DOHH2 (cell line): ENCODE data around the gene ALG11.

Source experiments
- H3F3A ChIP-seq: fragments of 200-600 bp; sonication (generic), shearing (Covaris generic); 2 replicates; pipeline ENCODE4 v1.6.0; 2016; ENCODE audit warnings: antibody characterized with exemption, mild to moderate bottlenecking; ENCODE audit not compliant: control insufficient read depth, insufficient read depth
- H3K27ac ChIP-seq: fragments of 200-600 bp; sonication (generic); 2 replicates; pipeline ENCODE4 v1.5.1; 2014; ENCODE audit warnings: low read depth, mild to moderate bottlenecking, low read length, moderate library complexity
- H3K27me3 ChIP-seq: fragments of 200-600 bp; sonication (generic); 2 replicates; pipeline ENCODE4 v1.6.1; 2014; ENCODE audit warnings: mild to moderate bottlenecking, low read length, mixed read lengths; ENCODE audit not compliant: control insufficient read depth
- H3K36me3 ChIP-seq: fragments of 200-600 bp; sonication (generic); 2 replicates; pipeline ENCODE4 v1.6.1; 2014; ENCODE audit warnings: mild to moderate bottlenecking, low read length, moderate library complexity, mixed read lengths; ENCODE audit not compliant: control insufficient read depth
- H3K4me1 ChIP-seq: fragments of 200-600 bp; sonication (generic); 2 replicates; pipeline ENCODE4 v1.6.1; 2014; ENCODE audit warnings: mild to moderate bottlenecking, low read length, mixed read lengths; ENCODE audit not compliant: control insufficient read depth
- H3K4me2 ChIP-seq: fragments of 200-600 bp; sonication (generic); 2 replicates; pipeline ENCODE4 v1.6.0; 2014; ENCODE audit warnings: mild to moderate bottlenecking, low read length, moderate library complexity
- H3K4me3 ChIP-seq: fragments of 200-600 bp; sonication (generic); 2 replicates; pipeline ENCODE4 v1.5.1; 2014; ENCODE audit warnings: mild to moderate bottlenecking, low read length, mixed read lengths
- H3K79me2 ChIP-seq: fragments of 200-600 bp; sonication (generic); 2 replicates; pipeline ENCODE4 v1.6.1; 2014; ENCODE audit warnings: mild to moderate bottlenecking, low read length, mixed read lengths; ENCODE audit not compliant: control insufficient read depth
- H3K9me2 ChIP-seq: fragments of 200-600 bp; sonication (generic); replicated peaks from 2 replicates; pipeline ENCODE4 v1.6.1; 2014; ENCODE audit warnings: mild to moderate bottlenecking, low read length, mixed read lengths; ENCODE audit not compliant: control insufficient read depth
- H3K9me3 ChIP-seq: fragments of 200-600 bp; sonication (generic); 2 replicates; pipeline ENCODE4 v1.6.1; 2014; ENCODE audit warnings: antibody characterized with exemption, low read length, mixed read lengths; ENCODE audit not compliant: control insufficient read depth, insufficient read depth
- H4K20me1 ChIP-seq: fragments of 200-600 bp; sonication (generic); 2 replicates; pipeline ENCODE4 v1.6.0; 2014; ENCODE audit warnings: low read depth, mild to moderate bottlenecking, antibody characterized with exemption, low read length, moderate library complexity; ENCODE audit not compliant: control insufficient read depth, insufficient read depth
- EZH2phosphoT487 ChIP-seq: fragments of 200-600 bp; sonication (generic); IDR thresholded peaks from 2 replicates; pipeline ENCODE4 v1.6.1; 2017; ENCODE audit warnings: borderline replicate concordance, mild to moderate bottlenecking, antibody characterized with exemption, low read length, moderate library complexity, mixed read lengths
- TF ChIP-seq, protein P1 (sequence below): fragments of 200-600 bp; sonication (generic); IDR thresholded peaks from one replicate; pipeline ENCODE4 v1.5.1; 2014; ENCODE audit warnings: antibody characterized with exemption, mild to moderate bottlenecking, low read depth, low read length; ENCODE audit not compliant: poor library complexity, severe bottlenecking

Gene ALG11

GRCh38 chr13:52033039-52033438, 20.8 kb downstream of the ALG11 start:
- peaks cover 18% of the 10 kb centered on the region for H3K36me3 ChIP-seq
- H3F3A ChIP-seq: no peaks in the 10 kb centered on the region
- no peaks in the 10 kb centered on the region for H4K20me1 ChIP-seq
- H3K79me2 ChIP-seq: no peaks in the 10 kb centered on the region
- no peaks in the 10 kb centered on the region for H3K9me2 ChIP-seq
- no peak overlapping the region for H3K4me2 ChIP-seq
- H3K27me3 ChIP-seq: no peaks in the 10 kb centered on the region
- TF ChIP-seq EZH2phosphoT487: no peak
- TF ChIP-seq, protein P1, sequence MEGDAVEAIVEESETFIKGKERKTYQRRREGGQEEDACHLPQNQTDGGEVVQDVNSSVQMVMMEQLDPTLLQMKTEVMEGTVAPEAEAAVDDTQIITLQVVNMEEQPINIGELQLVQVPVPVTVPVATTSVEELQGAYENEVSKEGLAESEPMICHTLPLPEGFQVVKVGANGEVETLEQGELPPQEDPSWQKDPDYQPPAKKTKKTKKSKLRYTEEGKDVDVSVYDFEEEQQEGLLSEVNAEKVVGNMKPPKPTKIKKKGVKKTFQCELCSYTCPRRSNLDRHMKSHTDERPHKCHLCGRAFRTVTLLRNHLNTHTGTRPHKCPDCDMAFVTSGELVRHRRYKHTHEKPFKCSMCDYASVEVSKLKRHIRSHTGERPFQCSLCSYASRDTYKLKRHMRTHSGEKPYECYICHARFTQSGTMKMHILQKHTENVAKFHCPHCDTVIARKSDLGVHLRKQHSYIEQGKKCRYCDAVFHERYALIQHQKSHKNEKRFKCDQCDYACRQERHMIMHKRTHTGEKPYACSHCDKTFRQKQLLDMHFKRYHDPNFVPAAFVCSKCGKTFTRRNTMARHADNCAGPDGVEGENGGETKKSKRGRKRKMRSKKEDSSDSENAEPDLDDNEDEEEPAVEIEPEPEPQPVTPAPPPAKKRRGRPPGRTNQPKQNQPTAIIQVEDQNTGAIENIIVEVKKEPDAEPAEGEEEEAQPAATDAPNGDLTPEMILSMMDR: no peak
- H3K9me3 ChIP-seq: no peaks in the 10 kb centered on the region
- no peaks in the 10 kb centered on the region for H3K4me1 ChIP-seq
- no peak overlapping the region for H3K27ac ChIP-seq
- H3K4me3 ChIP-seq: no peak overlapping the region

DNA sequence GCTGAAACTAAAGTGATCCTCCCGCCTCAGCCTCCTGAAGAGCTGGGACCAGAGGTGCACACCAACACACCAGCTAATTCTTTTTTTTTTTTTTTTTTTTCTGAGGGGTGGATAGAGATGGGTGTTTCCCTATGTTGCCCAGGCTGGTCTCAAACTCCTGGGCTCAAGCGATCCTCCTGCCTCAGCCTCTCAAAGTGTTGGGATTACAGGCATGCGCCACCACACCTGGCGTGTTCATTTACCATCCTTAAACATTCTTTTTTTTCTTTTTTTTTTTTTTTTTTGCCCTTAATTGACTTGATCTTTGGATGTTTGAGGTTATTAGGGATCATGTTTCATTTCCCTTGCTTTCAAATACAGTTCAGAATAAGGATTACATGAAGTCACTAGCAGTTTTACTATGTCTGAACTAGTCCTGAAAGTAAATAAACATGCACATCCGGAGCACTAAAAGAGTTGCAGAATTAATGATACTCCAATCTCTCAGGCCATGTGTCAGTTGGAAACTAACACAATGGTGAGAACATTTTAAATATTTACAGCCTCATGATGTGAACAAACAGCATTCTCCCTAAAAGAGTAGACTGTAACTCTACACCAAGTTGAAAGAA, 22.5 kb downstream of the ALG11 start:
- Histone ChIP-seq H3K9me2 (no peaks in the 10 kb centered on the region), H3K36me3 (peaks cover 3% of the 10 kb centered on the region; the same call in 1 of the 2 replicates), H3K4me1 (no peaks in the 10 kb centered on the region), H3K27me3 (no peaks in the 10 kb centered on the region), H3K9me3 (no peaks in the 10 kb centered on the region), H3K27ac (no peak overlapping the region), H3K79me2 (no peaks in the 10 kb centered on the region), H3K4me2 (no peak overlapping the region), H3K4me3 (no peak overlapping the region), H3F3A (no peaks in the 10 kb centered on the region), H4K20me1 (no peaks in the 10 kb centered on the region)
- TF ChIP-seq, protein P1: no peak

DNA sequence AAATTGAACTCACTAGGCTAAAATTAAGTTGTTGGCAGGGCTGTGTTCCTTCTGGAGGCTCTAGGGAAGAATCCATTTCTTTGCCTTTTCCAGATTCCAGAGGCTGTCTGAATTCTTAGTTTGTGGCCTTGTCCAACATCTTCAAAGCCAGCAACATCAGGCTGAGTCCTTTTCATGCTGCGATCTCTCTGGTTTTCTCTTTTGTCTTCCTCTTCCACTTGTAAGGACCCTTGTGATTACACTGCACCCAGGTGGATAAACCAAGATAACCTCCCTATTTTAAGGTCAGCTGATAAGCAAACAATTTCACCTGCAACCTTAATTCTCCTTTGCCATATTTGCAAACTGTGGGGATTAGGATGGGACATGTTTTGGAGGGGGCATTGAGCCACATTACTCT, 23.8 kb downstream of the ALG11 start:
- no peaks in the 10 kb centered on the region for H3K4me1 ChIP-seq
- H4K20me1 ChIP-seq: no peaks in the 10 kb centered on the region
- no peaks in the 10 kb centered on the region for H3K9me2 ChIP-seq
- TF ChIP-seq EZH2phosphoT487: no peak
- TF ChIP-seq, protein P1: no peak
- no peaks in the 10 kb centered on the region for H3K27me3 ChIP-seq
- H3F3A ChIP-seq: no peaks in the 10 kb centered on the region
- H3K79me2 ChIP-seq: no peaks in the 10 kb centered on the region
- no peaks in the 10 kb centered on the region for H3K9me3 ChIP-seq
- no peak overlapping the region for H3K4me2 ChIP-seq
- no peak overlapping the region for H3K27ac ChIP-seq
- H3K4me3 ChIP-seq: no peak overlapping the region
- no peaks in the 10 kb centered on the region for H3K36me3 ChIP-seq
